IMR-90 (cell line): ENCODE data around the gene PALM2AKAP2. TPM values are rescaled to one million over a fixed set of nuclear protein-coding genes. Genes with fewer than 3 reads are reported as not detected.

Experiments
- ATAC-seq: fragments of 200-7000 bp; cut with Tn5 transposase; 2 replicates; pipeline ENCODE4 v1.9.1; 2020; ENCODE audit warnings: low read depth, mild to moderate bottlenecking, moderate library complexity
- BruUV-seq: library from RNA; stranded (reverse); fragments of 400-500 nt; replicated peaks from 2 replicates; lab custom pipeline; 2021; lab: Mats Ljungman, UMichigan
- CTCF ChIA-PET: fragments of 300-600 bp; formaldehyde crosslinking; extraction: SDS; loops from one replicate; lab custom pipeline; 2021; ENCODE audit warnings: antibody characterized with exemption; lab: Yijun Ruan, JAX
- POLR2A ChIA-PET: fragments of 300-600 bp; sonication (Branson Sonifier 250); formaldehyde crosslinking; loops from one replicate; lab custom pipeline; 2022; ENCODE audit warnings: antibody characterized with exemption; ENCODE audit not compliant: unreplicated experiment; lab: Charles Lee
- DNase-seq: peaks from one replicate; pipeline ENCODE4 v3.0.0; 2013
- H2AFZ ChIP-seq: replicated peaks from 2 replicates; pipeline ENCODE3; 2013; ENCODE audit warnings: low read length, mild to moderate bottlenecking; ENCODE audit not compliant: poor library complexity
- H2AK5ac ChIP-seq: 2 replicates; pipeline ENCODE4 v1.6.1; 2013; ENCODE audit warnings: low read depth, low read length, inconsistent platforms
- H2AK9ac ChIP-seq: replicated peaks from 2 replicates; pipeline ENCODE3; 2013; ENCODE audit warnings: mild to moderate bottlenecking, low read depth, low read length, moderate library complexity; ENCODE audit not compliant: poor library complexity
- H2BK120ac ChIP-seq: 2 replicates; pipeline ENCODE4 v1.6.1; 2013; ENCODE audit warnings: low read depth, low read length, inconsistent platforms
- H2BK15ac ChIP-seq: 3 replicates; pipeline ENCODE4 v1.6.1; 2013; ENCODE audit warnings: low read depth, low read length, inconsistent platforms
- H2BK20ac ChIP-seq: 2 replicates; pipeline ENCODE4 v1.6.1; 2013; ENCODE audit warnings: low read depth, mild to moderate bottlenecking, inconsistent platforms, low read length, moderate library complexity
- H2BK5ac ChIP-seq: 2 replicates; pipeline ENCODE4 v1.6.1; 2013; ENCODE audit warnings: mild to moderate bottlenecking, low read depth, low read length, inconsistent platforms; ENCODE audit not compliant: poor library complexity, severe bottlenecking
- H3K14ac ChIP-seq: replicated peaks from 2 replicates; pipeline ENCODE4 v1.6.1; 2013; ENCODE audit warnings: low read depth, low read length, inconsistent platforms
- H3K18ac ChIP-seq: 2 replicates; pipeline ENCODE4 v1.6.1; 2013; ENCODE audit warnings: low read depth, low read length, control low read depth
- H3K23ac ChIP-seq: 2 replicates; pipeline ENCODE4 v1.6.1; 2013; ENCODE audit warnings: low read depth, low read length, inconsistent platforms
- H3K27ac ChIP-seq: 2 replicates; pipeline ENCODE4 v1.5.1; 2013; ENCODE audit warnings: mild to moderate bottlenecking, control low read depth, low read length; ENCODE audit not compliant: insufficient read depth
- H3K27me3 ChIP-seq: 2 replicates; pipeline ENCODE4 v1.6.1; 2013; ENCODE audit warnings: low read length; ENCODE audit not compliant: control insufficient read depth, insufficient read depth
- H3K36me3 ChIP-seq: 2 replicates; pipeline ENCODE4 v1.6.1; 2013; ENCODE audit warnings: low read length, mixed read lengths; ENCODE audit not compliant: control insufficient read depth, insufficient read depth
- H3K4ac ChIP-seq: 2 replicates; pipeline ENCODE4 v1.6.1; 2013; ENCODE audit warnings: low read depth, low read length, inconsistent platforms
- H3K4me1 ChIP-seq: 2 replicates; pipeline ENCODE4 v1.6.1; 2013; ENCODE audit warnings: low read length, mixed read lengths; ENCODE audit not compliant: control insufficient read depth, insufficient read depth
- H3K4me2 ChIP-seq: 2 replicates; pipeline ENCODE4 v1.6.1; 2013; ENCODE audit warnings: low read depth, mild to moderate bottlenecking, control low read depth, low read length, moderate library complexity
- H3K4me3 ChIP-seq: 2 replicates; pipeline ENCODE4 v1.5.1; 2013; ENCODE audit warnings: low read depth, mild to moderate bottlenecking, control low read depth, low read length, moderate library complexity; ENCODE audit not compliant: insufficient read depth
- H3K56ac ChIP-seq: 2 replicates; pipeline ENCODE4 v1.6.1; 2013; ENCODE audit warnings: low read length, inconsistent platforms; ENCODE audit not compliant: insufficient read depth; ENCODE audit errors: extremely low read depth
- H3K79me1 ChIP-seq, 2 experiments: 2 replicates each; pipeline ENCODE4 v1.6.1; 2013; ENCODE audit warnings: low read length in 2 of 2, inconsistent platforms in 1 of 2, low read depth in 1 of 2
- H3K9ac ChIP-seq: 2 replicates; pipeline ENCODE4 v1.6.1; 2013; ENCODE audit warnings: low read depth, low read length, control low read depth
- H3K9me1 ChIP-seq: 2 replicates; pipeline ENCODE4 v1.6.1; 2013; ENCODE audit warnings: low read length, inconsistent platforms; ENCODE audit not compliant: insufficient read depth
- H3K9me3 ChIP-seq: 2 replicates; pipeline ENCODE4 v1.6.1; 2013; ENCODE audit warnings: low read length; ENCODE audit not compliant: control insufficient read depth, insufficient read depth
- H4K20me1 ChIP-seq: 2 replicates; pipeline ENCODE4 v1.6.1; 2013; ENCODE audit warnings: low read length, inconsistent platforms; ENCODE audit not compliant: insufficient read depth
- H4K5ac ChIP-seq: 2 replicates; pipeline ENCODE4 v1.6.1; 2013; ENCODE audit warnings: mild to moderate bottlenecking, low read depth, low read length, control low read depth
- H4K8ac ChIP-seq, 2 experiments: 2 replicates each; pipeline ENCODE4 v1.6.1; 2013; ENCODE audit warnings: low read depth in 2 of 2, low read length in 2 of 2, control low read depth in 1 of 2, inconsistent platforms in 1 of 2
- H4K91ac ChIP-seq: 2 replicates; pipeline ENCODE4 v1.6.1; 2013; ENCODE audit warnings: low read depth, low read length, inconsistent platforms; ENCODE audit not compliant: insufficient read depth
- BHLHE40 ChIP-seq: fragments of 150-350 bp; IDR thresholded peaks from 2 replicates; pipeline ENCODE4 v1.6.1; 2016; ENCODE audit warnings: mild to moderate bottlenecking, low read depth, low read length
- CTCF ChIP-seq: conservative IDR thresholded peaks from 2 replicates; pipeline ENCODE4 v1.5.1; 2012; ENCODE audit warnings: mild to moderate bottlenecking, low read depth, low read length, improper control_type of control experiment
- FOS ChIP-seq: fragments of 150-350 bp; IDR thresholded peaks from 2 replicates; pipeline ENCODE4 v1.6.1; 2016; ENCODE audit warnings: low read depth, low read length
- RAD21 ChIP-seq: IDR thresholded peaks from 2 replicates; pipeline ENCODE4 v1.6.1; 2012; ENCODE audit warnings: low read length, improper control_type of control experiment
- WGBS, 2 experiments: methylation state at CpG; one replicate each; pipeline versions ENCODE4 v1.1.5 to v1.1.7; 2013; ENCODE audit warnings: missing lambda C conversion rate in 2 of 2; ENCODE audit not compliant: insufficient read length in 1 of 2; ENCODE audit errors: extremely low coverage in 2 of 2; 5-methylcytosine and 5-hydroxymethylcytosine counted together
- dilution Hi-C: fragments of 300-500 bp; cut with HindIII; formaldehyde crosslinking; loops from one replicate; pipeline ENCODE4 v1.14.3; 2018; ENCODE audit warnings: low sequenced_read_pairs; ENCODE audit not compliant: unreplicated experiment
- in situ Hi-C: fragments of 300-500 bp; cut with MboI; formaldehyde crosslinking; loops from 3 replicates; pipeline ENCODE4 v1.14.3; 2019; ENCODE audit warnings: low sequenced_read_pairs, inconsistent platforms, mixed read lengths
- intact Hi-C: fragments of 100-400 bp; cut with micrococcal nuclease; formaldehyde crosslinking; loops from 2 replicates; pipeline ENCODE4 v1.10.0; 2022
- polyA plus RNA-seq, 3 experiments: library from polyadenylated mRNA; depleted of rRNA; stranded (reverse); fragments of >200 nt; gene quantifications; 2 replicates each; pipeline ENCODE4 v1.2.3, GENCODE V29; 2012; ENCODE audit warnings: low replicate concordance in 1 of 3
- total RNA-seq: library from RNA; depleted of rRNA; stranded (reverse); fragments of >200 nt; gene quantifications from 2 replicates; pipeline ENCODE4 v1.2.3, GENCODE V29; 2012

PALM2AKAP2 gene
- total and polyA plus RNA-seq, 2 of the 4 experiments (the other 2 are of a cell fraction), result 3.2 to 14.2 TPM

- Histone ChIP-seq H3K14ac (no peak overlapping the region), H3K27me3 (no peaks in the 10 kb centered on the region), H3K23ac (no peak overlapping the region; the same call in 1 of the 2 replicates), H3K79me1 (0 out of 4 replicates have a peak, but pooled peaks cover 0 to 3% of the 10 kb centered on the region in 2 experiments), H2BK20ac (peak overlapping the region; percentile 36), H3K9me3 (no peaks in the 10 kb centered on the region), H4K91ac (no peak overlapping the region), H3K56ac (no peak overlapping the region), H2AFZ (no peak overlapping the region), H2AK5ac (peak overlapping the region; percentile 21; the same call in 1 of the 2 replicates), H3K18ac (peak overlapping the region; percentile 33; the same call in 1 of the 2 replicates), H2BK5ac (no peak overlapping the region), H3K4ac (peak overlapping the region; percentile 63; the same call in 1 of the 2 replicates), H2AK9ac (no peak overlapping the region), H3K4me2 (no peak overlapping the region), H4K8ac (no peak overlapping the region), H2BK15ac (peak overlapping the region; percentile 32; the same call in 2 of the 3 replicates), H3K4me1 (peaks cover 24% of the 10 kb centered on the region), H4K5ac (no peak overlapping the region), H3K27ac (no peak overlapping the region), H2BK120ac (peak overlapping the region; percentile 50; the same call in 1 of the 2 replicates), H4K20me1 (no peaks in the 10 kb centered on the region), H3K36me3 (no peaks in the 10 kb centered on the region), H3K9ac (no peak overlapping the region), H3K9me1 (peaks cover 28% of the 10 kb centered on the region), H3K4me3 (no peak overlapping the region)
- intact Hi-C loops, result loop anchor here (10.0 kb wide), 1 partner anchor 120 kb away; no protein-coding TSS in a partner anchor
- dilution Hi-C loops, result no loop called here
- no peak for ATAC-seq
- in situ Hi-C loops, result no loop called here
- no peak for TF ChIP-seq RAD21
- no peak for TF ChIP-seq CTCF
- TF ChIP-seq FOS, result no peak
- TF ChIP-seq BHLHE40, result no peak
- BruUV-seq, result no TSS peak
- DNase-seq, result no peak
- WGBS, 2 experiments, result 100% methylated on average over 1 of the region's 2 CpGs; no CpG with 5 or more reads in 1 of the 2 experiments
- ChIA-PET CTCF (no interaction called here), POLR2A (no interaction called here)
These were observed 14.7 kb upstream of the PALM2AKAP2 start for GRCh38 chr9:109765278-109765677.
